ENCODE data around the gene IL1RAPL1.

Gene IL1RAPL1

DNA sequence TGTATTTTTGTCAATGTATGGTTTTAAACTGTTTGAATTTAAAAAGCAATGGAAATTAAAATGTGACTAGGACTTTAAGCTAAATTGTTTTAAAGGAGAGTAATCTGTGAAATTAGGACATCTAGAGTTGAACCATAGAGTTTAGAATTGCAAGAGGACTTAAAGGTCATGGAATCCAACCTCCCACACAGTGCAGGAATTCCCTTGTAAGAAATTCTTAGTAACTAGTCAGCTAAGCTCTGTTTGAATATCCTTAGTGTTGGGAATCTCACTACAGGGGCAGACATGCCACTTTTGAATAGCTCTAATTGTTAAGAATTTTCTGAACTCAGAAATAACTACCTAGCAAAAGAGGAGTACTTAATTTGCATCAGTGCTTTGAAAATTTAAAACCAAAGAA is 292.9 kb downstream of the IL1RAPL1 start:
- Histone ChIP-seq H3K9me2 (replicated peaks; ENCODE audit: insufficient read depth, low read length) (no peaks in the 10 kb centered on the region), H3F3A (ENCODE audit: insufficient read depth) (no peaks in the 10 kb centered on the region), H4K20me1 (ENCODE audit: low read depth, low read length) (no peaks in the 10 kb centered on the region), H3K4me3 (ENCODE audit: insufficient read depth, low read length, poor library complexity, severe bottlenecking) (no peak overlapping the region), H2AFZ (ENCODE audit: low read depth, low read length, severe bottlenecking) (no peak overlapping the region), H3K9me3 (ENCODE audit: insufficient read depth, low read length) (no peaks in the 10 kb centered on the region), H3K27ac (ENCODE audit: low read depth, low read length) (no peak overlapping the region), H3K9ac (ENCODE audit: low read length) (no peak overlapping the region), H3K27me3 (ENCODE audit: low read length) (no peaks in the 10 kb centered on the region), H3K79me2 (ENCODE audit: insufficient read depth, low read length) (no peaks in the 10 kb centered on the region), H3K36me3 (ENCODE audit: low read length) (no peaks in the 10 kb centered on the region), H3K4me2 (ENCODE audit: low read depth, low read length, poor library complexity, severe bottlenecking) (no peak overlapping the region)
- TF ChIP-seq EZH2phosphoT487 (conservative IDR thresholded peaks at IDR 0.05; ENCODE audit: low read length): no peak
- TF ChIP-seq, protein P1, sequence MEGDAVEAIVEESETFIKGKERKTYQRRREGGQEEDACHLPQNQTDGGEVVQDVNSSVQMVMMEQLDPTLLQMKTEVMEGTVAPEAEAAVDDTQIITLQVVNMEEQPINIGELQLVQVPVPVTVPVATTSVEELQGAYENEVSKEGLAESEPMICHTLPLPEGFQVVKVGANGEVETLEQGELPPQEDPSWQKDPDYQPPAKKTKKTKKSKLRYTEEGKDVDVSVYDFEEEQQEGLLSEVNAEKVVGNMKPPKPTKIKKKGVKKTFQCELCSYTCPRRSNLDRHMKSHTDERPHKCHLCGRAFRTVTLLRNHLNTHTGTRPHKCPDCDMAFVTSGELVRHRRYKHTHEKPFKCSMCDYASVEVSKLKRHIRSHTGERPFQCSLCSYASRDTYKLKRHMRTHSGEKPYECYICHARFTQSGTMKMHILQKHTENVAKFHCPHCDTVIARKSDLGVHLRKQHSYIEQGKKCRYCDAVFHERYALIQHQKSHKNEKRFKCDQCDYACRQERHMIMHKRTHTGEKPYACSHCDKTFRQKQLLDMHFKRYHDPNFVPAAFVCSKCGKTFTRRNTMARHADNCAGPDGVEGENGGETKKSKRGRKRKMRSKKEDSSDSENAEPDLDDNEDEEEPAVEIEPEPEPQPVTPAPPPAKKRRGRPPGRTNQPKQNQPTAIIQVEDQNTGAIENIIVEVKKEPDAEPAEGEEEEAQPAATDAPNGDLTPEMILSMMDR (IDR thresholded peaks at IDR 0.05; ENCODE audit: insufficient read depth, low read length, poor library complexity, severe bottlenecking): no peak

DNA sequence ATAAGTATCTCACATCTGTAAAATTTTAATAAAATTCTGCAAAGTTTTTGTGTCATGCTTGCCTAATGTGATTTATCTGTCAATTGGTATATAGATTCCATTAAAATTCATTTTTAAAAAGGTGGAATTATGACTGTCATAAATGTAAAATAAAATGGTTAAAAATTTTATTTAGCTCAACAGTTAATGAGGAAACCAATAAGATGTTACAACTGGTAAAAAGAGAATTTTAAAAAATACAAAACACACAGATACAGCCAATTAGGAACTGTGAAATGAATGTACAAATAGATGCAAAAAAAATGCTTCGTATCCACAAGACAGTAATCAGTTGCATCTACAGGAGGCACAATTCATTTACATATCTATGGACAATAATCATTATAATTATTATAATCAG is 297.6 kb downstream of the IL1RAPL1 start:
- Histone ChIP-seq H3K27ac (ENCODE audit: low read depth, low read length) (no peak overlapping the region), H3K4me2 (ENCODE audit: low read depth, low read length, poor library complexity, severe bottlenecking) (no peak overlapping the region), H4K20me1 (ENCODE audit: low read depth, low read length) (no peaks in the 10 kb centered on the region), H3K27me3 (ENCODE audit: low read length) (no peaks in the 10 kb centered on the region), H2AFZ (ENCODE audit: low read depth, low read length, severe bottlenecking) (no peak overlapping the region), H3K9me3 (ENCODE audit: insufficient read depth, low read length) (no peaks in the 10 kb centered on the region), H3K36me3 (ENCODE audit: low read length) (no peaks in the 10 kb centered on the region), H3K79me2 (ENCODE audit: insufficient read depth, low read length) (no peaks in the 10 kb centered on the region), H3K9ac (ENCODE audit: low read length) (no peak overlapping the region), H3F3A (ENCODE audit: insufficient read depth) (no peaks in the 10 kb centered on the region), H3K4me3 (ENCODE audit: insufficient read depth, low read length, poor library complexity, severe bottlenecking) (no peak overlapping the region), H3K9me2 (replicated peaks; ENCODE audit: insufficient read depth, low read length) (no peaks in the 10 kb centered on the region)
- TF ChIP-seq EZH2phosphoT487 (conservative IDR thresholded peaks at IDR 0.05; ENCODE audit: low read length): no peak
- TF ChIP-seq, protein P1 (IDR thresholded peaks at IDR 0.05; ENCODE audit: insufficient read depth, low read length, poor library complexity, severe bottlenecking): no peak

DNA sequence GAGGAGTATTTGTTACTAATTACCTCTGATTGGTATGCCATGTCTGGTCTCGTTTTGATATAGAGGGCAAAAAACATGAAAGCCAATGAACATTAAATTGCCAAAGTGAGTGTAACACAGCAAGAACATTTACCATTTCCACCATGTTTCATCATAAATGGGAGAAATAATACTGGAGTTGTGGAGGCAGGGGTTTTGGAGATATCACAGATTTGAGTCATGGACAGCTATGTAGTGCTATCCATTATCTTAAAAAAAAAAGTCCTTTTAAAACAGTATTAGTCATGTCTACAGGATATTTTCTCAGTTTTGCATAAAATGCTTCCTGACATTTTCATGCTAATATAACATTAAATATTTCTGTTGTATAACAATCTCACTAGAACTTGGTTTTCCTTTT is 301.2 kb downstream of the IL1RAPL1 start:
- H2AFZ ChIP-seq (ENCODE audit: low read depth, low read length, severe bottlenecking): no peak overlapping the region
- no peak overlapping the region for H3K27ac ChIP-seq (ENCODE audit: low read depth, low read length)
- no peaks in the 10 kb centered on the region for H3K79me2 ChIP-seq (ENCODE audit: insufficient read depth, low read length)
- no peaks in the 10 kb centered on the region for H4K20me1 ChIP-seq (ENCODE audit: low read depth, low read length)
- H3K36me3 ChIP-seq (ENCODE audit: low read length): no peaks in the 10 kb centered on the region
- no peak overlapping the region for H3K9ac ChIP-seq (ENCODE audit: low read length)
- H3K4me3 ChIP-seq (ENCODE audit: insufficient read depth, low read length, poor library complexity, severe bottlenecking): no peak overlapping the region
- H3K27me3 ChIP-seq (ENCODE audit: low read length): no peaks in the 10 kb centered on the region
- no peaks in the 10 kb centered on the region for H3F3A ChIP-seq (ENCODE audit: insufficient read depth)
- H3K9me2 ChIP-seq (replicated peaks; ENCODE audit: insufficient read depth, low read length): no peaks in the 10 kb centered on the region
- H3K9me3 ChIP-seq (ENCODE audit: insufficient read depth, low read length): no peaks in the 10 kb centered on the region
- no peak overlapping the region for H3K4me2 ChIP-seq (ENCODE audit: low read depth, low read length, poor library complexity, severe bottlenecking)
- TF ChIP-seq, protein P1 (IDR thresholded peaks at IDR 0.05; ENCODE audit: insufficient read depth, low read length, poor library complexity, severe bottlenecking): no peak
- no peak for TF ChIP-seq EZH2phosphoT487 (conservative IDR thresholded peaks at IDR 0.05; ENCODE audit: low read length)
